ENCODE results near the gene DNM1L. TPM values are rescaled to one million over a fixed set of nuclear protein-coding genes. Genes with fewer than 3 reads are reported as not detected.

DNM1L gene
- total RNA-seq, 1 donor from 2014 or later = 82.1 TPM

DNA sequence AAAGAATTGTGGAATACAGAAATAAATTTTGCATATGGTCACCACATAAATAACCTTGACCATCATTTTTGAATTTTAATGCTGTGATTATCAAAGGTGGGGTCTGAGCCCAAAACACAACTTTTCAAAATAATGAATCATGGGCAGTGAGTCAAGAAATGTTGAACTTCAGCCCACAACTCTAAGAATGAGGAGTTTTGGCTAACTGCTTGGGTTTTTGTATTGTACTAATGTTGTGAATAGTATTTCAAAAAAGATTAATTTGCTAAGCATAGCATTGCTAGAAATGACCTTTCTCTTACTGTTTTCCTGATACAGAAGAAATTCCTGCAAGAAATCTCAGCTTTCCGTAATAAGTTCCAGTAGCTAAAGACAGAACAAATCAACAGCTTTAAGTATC, 101.0 kb downstream of the DNM1L start:
- Mint-ChIP-seq H3K4me3 (ENCODE audit: unreplicated experiment) (no peak overlapping the region), H3K27ac (ENCODE audit: unreplicated experiment) (peak overlapping the region; percentile 65), H3K36me3 (ENCODE audit: low read depth, unreplicated experiment) (no peaks in the 10 kb centered on the region), H3K9me3 (ENCODE audit: unreplicated experiment) (no peaks in the 10 kb centered on the region), H3K4me1 (ENCODE audit: unreplicated experiment) (peaks cover 19% of the 10 kb centered on the region), H3K27me3 (ENCODE audit: unreplicated experiment) (peaks cover 2% of the 10 kb centered on the region)
- TF ChIP-seq, protein P1, sequence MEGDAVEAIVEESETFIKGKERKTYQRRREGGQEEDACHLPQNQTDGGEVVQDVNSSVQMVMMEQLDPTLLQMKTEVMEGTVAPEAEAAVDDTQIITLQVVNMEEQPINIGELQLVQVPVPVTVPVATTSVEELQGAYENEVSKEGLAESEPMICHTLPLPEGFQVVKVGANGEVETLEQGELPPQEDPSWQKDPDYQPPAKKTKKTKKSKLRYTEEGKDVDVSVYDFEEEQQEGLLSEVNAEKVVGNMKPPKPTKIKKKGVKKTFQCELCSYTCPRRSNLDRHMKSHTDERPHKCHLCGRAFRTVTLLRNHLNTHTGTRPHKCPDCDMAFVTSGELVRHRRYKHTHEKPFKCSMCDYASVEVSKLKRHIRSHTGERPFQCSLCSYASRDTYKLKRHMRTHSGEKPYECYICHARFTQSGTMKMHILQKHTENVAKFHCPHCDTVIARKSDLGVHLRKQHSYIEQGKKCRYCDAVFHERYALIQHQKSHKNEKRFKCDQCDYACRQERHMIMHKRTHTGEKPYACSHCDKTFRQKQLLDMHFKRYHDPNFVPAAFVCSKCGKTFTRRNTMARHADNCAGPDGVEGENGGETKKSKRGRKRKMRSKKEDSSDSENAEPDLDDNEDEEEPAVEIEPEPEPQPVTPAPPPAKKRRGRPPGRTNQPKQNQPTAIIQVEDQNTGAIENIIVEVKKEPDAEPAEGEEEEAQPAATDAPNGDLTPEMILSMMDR (IDR thresholded peaks at IDR 0.05; ENCODE audit: unreplicated experiment) = no peak
- DNase-seq (ENCODE audit: low spot score) = no peak

DNA sequence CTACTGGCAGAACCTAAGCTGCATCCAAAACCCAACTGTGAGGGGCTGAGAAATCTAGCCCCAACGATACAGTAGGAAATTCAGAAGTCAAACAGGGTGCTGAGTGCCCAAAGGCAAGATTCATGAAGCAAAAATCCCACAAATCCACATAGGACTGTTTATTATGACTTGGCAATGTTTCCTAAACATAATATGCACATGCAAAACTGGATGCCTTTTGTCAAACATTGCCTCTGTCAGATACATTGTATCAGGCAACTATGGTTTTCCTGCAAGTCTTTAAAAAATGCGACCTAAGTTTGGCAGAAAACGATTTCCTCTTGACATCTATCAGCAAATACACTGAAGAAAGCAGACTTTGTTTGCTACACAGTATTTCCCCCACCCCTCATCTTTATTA, 103.9 kb downstream of the DNM1L start:
- peaks cover 3% of the 10 kb centered on the region for H3K36me3 Mint-ChIP-seq (ENCODE audit: low read depth, unreplicated experiment)
- no peak for DNase-seq (ENCODE audit: low spot score)
- TF ChIP-seq, protein P1 (IDR thresholded peaks at IDR 0.05; ENCODE audit: unreplicated experiment) = no peak
- peaks cover 4% of the 10 kb centered on the region for H3K27me3 Mint-ChIP-seq (ENCODE audit: unreplicated experiment)
- H3K9me3 Mint-ChIP-seq (ENCODE audit: unreplicated experiment) = no peaks in the 10 kb centered on the region
- peaks cover 14% of the 10 kb centered on the region for H3K4me1 Mint-ChIP-seq (ENCODE audit: unreplicated experiment)
- H3K27ac Mint-ChIP-seq (ENCODE audit: unreplicated experiment) = no peak overlapping the region
- no peak overlapping the region for H3K4me3 Mint-ChIP-seq (ENCODE audit: unreplicated experiment)

DNA sequence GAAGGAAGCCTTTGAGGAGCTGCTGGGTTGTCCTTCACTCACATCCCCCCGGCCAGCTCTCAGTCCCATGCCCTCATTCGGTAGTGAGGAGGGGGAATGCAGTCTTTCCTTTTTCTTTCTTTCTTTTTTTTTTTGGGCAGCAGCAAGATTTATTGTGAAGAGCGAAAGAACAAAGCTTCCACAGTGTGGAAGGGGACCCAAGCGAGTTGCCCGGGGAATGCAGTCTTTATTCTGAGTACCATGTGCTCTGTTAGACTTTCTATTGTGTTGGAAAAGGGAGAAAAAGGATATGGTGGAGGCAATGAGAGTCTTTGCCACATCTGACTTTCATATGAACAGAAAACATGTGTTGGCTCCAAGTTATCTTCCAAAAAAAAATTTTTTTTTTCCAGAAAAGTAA, 106.5 kb downstream of the DNM1L start:
- Mint-ChIP-seq H3K4me1 (ENCODE audit: unreplicated experiment) (peaks cover 5% of the 10 kb centered on the region), H3K4me3 (ENCODE audit: unreplicated experiment) (no peak overlapping the region), H3K27me3 (ENCODE audit: unreplicated experiment) (peaks cover 3% of the 10 kb centered on the region), H3K27ac (ENCODE audit: unreplicated experiment) (no peak overlapping the region), H3K9me3 (ENCODE audit: unreplicated experiment) (no peaks in the 10 kb centered on the region), H3K36me3 (ENCODE audit: low read depth, unreplicated experiment) (peaks cover 3% of the 10 kb centered on the region)
- TF ChIP-seq, protein P1 (IDR thresholded peaks at IDR 0.05; ENCODE audit: unreplicated experiment) = no peak
- no peak for DNase-seq (ENCODE audit: low spot score)

DNA sequence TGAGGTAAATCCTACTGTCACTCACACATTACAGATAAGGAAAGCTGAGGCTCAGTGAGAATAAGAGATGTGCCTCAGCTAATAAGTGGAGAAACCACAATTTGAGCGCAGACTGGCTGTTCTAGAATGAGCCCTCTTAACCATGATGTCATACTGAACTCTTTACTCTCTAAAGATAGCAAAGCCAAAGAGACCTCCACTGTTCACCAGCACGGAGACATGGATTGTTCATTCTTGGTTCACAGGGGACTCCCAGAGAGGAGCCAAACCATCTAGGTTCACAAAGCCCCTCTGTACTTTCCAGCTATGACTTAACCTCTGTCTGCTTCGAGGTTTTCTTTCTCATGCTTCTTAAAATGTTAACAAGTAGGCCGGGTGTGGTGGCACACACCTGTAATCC, 109.3 kb downstream of the DNM1L start:
- Mint-ChIP-seq H3K27ac (ENCODE audit: unreplicated experiment) (no peak overlapping the region), H3K4me1 (ENCODE audit: unreplicated experiment) (no peaks in the 10 kb centered on the region), H3K4me3 (ENCODE audit: unreplicated experiment) (no peak overlapping the region), H3K9me3 (ENCODE audit: unreplicated experiment) (no peaks in the 10 kb centered on the region), H3K36me3 (ENCODE audit: low read depth, unreplicated experiment) (peaks cover 3% of the 10 kb centered on the region), H3K27me3 (ENCODE audit: unreplicated experiment) (peaks cover 4% of the 10 kb centered on the region)
- TF ChIP-seq, protein P1 (IDR thresholded peaks at IDR 0.05; ENCODE audit: unreplicated experiment) = no peak
- no peak for DNase-seq (ENCODE audit: low spot score)

DNA sequence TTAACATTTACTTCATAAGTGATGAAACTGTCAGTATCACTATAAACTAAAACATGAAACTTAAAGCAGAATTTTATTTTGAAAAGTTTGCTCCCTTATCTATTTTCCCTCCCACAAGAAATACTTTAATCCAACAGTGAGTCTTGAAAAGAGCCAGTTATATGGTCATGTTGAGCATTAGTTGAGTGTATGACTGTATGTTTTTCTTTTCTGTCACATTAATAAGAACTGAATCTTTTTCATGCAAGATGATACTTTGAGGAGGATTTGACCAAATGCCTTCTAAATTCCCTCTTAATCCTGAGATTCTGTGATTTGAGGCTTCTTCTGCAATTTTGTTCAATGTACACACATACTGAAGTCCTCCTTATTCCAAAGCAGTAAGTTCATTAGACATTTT, 110.3 kb downstream of the DNM1L start:
- Mint-ChIP-seq H3K4me1 (ENCODE audit: unreplicated experiment) (no peaks in the 10 kb centered on the region), H3K27ac (ENCODE audit: unreplicated experiment) (no peak overlapping the region), H3K27me3 (ENCODE audit: unreplicated experiment) (peaks cover 4% of the 10 kb centered on the region), H3K4me3 (ENCODE audit: unreplicated experiment) (no peak overlapping the region), H3K9me3 (ENCODE audit: unreplicated experiment) (no peaks in the 10 kb centered on the region), H3K36me3 (ENCODE audit: low read depth, unreplicated experiment) (peaks cover 3% of the 10 kb centered on the region)
- no peak for DNase-seq (ENCODE audit: low spot score)
- TF ChIP-seq, protein P1 (IDR thresholded peaks at IDR 0.05; ENCODE audit: unreplicated experiment) = no peak
